Epithelial cell of proximal tubule (primary cell): Measurements from ENCODE around the gene TXNRD1. TPM values are rescaled to one million over a fixed set of nuclear protein-coding genes. Genes with fewer than 3 reads are reported as not detected.
A peak's percentile ranks its signal among the peaks of the same experiment; 100 is the strongest.
"Not testable (repeated sequence)": the region's sequence is repeated elsewhere in the genome, so short reads cannot be mapped to it uniquely, and the experiment has no call there.

Source experiments
- DNase-seq: peaks from one replicate; pipeline ENCODE4 v3.0.0-alpha.2; 2011; ENCODE audit warnings: low read depth
- H3K4me3 ChIP-seq: 2 replicates; pipeline ENCODE4 v1.5.1; 2011; ENCODE audit warnings: low read depth, mild to moderate bottlenecking, low read length
- total RNA-seq: library from RNA; depleted of rRNA; stranded (reverse); fragments of >200 nt; gene quantifications from 2 replicates; pipeline ENCODE4 v1.2.3, GENCODE V29; 2015
- TF ChIP-seq, protein P1 (sequence below): conservative IDR thresholded peaks from 2 replicates; pipeline ENCODE4 v1.5.1; 2012; ENCODE audit warnings: low read depth, mild to moderate bottlenecking, low read length

Gene TXNRD1
- total RNA-seq, 1 donor from 2014 or later, result 268 TPM

DNA sequence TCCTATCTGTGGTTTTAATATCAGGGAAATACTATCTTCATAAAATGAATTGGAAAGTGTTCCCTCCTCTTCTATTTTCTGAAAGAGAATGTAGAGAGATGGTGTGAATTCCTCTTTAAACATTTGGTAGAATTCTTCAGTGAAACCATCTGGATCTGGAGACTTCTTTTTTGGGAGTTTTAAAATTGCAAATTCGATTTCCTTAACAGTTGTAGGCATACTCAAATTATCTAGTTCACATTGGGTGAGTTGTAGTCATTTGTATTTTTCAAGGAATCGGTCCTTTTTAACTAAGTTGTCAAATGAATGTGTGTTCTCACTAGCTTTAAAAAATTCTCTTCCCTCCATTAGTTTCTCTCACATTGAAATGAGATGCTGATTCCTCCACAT is 165.8 kb downstream of the TXNRD1 start:
- TF ChIP-seq, protein P1, sequence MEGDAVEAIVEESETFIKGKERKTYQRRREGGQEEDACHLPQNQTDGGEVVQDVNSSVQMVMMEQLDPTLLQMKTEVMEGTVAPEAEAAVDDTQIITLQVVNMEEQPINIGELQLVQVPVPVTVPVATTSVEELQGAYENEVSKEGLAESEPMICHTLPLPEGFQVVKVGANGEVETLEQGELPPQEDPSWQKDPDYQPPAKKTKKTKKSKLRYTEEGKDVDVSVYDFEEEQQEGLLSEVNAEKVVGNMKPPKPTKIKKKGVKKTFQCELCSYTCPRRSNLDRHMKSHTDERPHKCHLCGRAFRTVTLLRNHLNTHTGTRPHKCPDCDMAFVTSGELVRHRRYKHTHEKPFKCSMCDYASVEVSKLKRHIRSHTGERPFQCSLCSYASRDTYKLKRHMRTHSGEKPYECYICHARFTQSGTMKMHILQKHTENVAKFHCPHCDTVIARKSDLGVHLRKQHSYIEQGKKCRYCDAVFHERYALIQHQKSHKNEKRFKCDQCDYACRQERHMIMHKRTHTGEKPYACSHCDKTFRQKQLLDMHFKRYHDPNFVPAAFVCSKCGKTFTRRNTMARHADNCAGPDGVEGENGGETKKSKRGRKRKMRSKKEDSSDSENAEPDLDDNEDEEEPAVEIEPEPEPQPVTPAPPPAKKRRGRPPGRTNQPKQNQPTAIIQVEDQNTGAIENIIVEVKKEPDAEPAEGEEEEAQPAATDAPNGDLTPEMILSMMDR, result no peak
- no peak for DNase-seq
- H3K4me3 ChIP-seq, result no peak overlapping the region

DNA sequence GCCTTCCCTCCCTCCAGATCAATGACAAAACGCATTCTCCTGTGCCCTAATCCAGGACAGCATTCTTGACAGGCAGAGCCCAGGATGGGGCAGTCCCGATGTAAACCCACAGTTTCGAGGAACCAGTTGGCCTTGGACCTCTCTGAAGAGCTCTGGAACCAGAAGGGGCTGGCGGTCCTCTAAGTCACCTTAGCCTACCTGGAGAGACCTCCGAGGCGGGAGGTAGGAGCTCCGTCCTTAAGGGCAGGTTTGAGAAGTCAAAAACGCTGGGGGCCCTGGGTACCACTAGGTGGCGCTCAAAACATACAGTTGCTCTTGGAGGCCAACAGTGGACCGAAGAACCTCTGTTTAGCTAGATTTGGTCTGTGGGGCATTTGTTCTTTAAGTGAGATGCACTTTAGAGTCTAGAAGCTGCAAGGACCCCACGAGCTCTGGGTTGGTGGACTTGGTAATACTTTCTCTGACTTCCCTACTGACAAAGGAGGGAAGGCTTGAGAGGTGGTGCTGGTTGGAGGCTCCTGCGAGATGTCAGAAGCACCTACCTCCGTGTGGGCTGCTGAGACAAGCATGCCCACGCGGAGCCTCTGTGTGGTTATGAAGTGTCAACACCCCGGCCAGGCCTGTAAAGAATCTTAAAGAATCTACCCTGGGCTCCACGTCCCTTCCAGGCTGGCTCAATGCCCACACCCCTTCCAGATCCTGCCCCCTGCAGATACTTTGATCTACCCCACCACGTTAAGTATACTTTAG is 166.3 kb downstream of the TXNRD1 start:
- TF ChIP-seq, protein P1, result peak; percentile 99
- DNase-seq, result peak; percentile 27
- no peak overlapping the region for H3K4me3 ChIP-seq

DNA sequence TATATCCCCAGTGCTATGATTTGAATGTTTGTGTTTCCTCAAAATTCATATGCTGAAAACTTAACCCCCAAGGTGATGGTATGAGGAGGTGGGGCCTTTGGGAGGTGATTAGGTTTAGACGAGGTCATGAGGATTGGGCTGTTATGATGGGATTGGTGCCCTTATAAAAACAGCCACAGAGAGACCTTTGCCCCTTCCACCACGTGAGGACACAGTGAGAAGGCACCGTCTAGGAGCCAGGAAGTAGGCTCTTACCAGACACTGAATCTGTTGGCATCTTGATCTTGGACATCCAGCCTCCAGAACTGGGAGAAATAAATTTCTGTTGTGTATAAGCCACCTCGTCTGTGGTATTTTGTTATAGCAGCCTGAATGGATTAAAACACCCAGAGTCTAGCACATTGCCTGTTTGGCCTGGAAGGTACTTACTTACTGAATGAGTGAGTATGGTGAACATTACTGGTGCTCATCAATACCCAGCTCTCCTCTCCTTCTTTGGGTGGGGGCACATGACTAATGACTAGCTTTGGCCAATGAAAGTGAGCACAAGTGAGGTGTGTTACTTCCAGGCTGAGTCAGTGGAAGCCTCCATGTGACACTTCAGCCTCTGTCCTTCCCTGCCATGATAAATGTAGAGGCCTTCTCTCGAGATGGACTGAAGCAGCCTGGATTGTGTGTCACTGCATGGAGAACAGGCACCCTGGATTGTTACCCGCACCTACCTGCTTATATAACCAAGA is 168.7 kb downstream of the TXNRD1 start:
- no peak for DNase-seq
- H3K4me3 ChIP-seq, result no peak overlapping the region
- TF ChIP-seq, protein P1, result no peak

DNA sequence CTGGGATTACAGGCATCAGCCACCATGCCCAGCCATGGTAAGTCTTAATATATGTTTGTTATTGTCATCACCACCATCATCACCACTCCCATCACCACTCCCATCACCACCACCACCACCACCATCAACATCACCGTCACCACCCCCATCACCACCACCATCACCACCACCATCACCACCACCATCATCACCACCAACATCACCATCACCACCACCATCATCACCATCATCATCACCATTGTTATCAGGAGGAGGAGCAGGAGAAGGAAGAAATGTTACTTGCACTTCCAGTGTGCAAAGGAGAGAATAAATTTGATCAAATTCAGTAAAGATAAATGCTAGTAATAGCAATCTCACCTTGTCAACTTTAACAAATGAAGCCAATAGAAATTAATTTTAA is 169.9 kb downstream of the TXNRD1 start:
- TF ChIP-seq, protein P1, result no peak
- no peak overlapping the region for H3K4me3 ChIP-seq
- DNase-seq, result no peak

DNA sequence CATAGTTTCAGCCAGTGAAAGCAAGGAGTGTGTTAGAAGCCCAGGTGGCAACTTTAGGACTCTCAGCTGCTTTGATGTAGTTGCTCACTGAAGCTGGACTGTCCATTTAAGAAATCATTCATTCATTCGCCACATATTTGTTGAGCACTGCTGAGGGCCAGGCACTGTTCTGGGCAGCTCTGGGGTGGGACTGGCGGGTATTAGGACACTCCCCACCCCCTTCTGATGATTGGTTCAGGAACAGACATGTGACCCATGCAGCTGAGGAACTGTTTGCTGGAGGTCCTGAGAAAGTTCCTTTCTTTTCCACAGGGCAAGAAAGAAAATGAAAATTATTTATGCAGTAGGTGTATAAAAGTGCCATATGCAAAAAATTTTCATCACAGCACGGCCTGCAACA is 170.9 kb downstream of the TXNRD1 start:
- no peak overlapping the region for H3K4me3 ChIP-seq
- TF ChIP-seq, protein P1, result no peak
- DNase-seq, result no peak

DNA sequence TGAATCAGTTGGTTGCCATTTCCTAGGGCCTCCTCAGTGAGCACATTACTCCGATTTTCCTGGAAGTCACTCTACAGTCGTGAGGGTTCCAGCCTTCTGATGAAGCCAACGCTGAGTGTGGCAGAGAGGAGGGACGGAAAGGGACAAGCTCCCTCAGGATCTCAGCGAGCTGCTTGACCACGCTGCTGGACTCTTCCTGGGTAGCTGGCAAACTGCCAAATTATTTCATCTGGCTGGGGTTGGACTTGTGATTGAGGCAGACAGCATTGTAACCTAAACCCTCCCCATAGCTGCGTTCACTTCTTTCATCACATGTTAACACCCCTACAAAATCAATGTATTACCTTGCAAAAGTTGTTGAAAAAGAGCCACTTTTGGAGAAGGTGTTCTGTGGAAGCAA is 171.6 kb downstream of the TXNRD1 start:
- DNase-seq, result no peak
- TF ChIP-seq, protein P1, result no peak
- no peak overlapping the region for H3K4me3 ChIP-seq

DNA sequence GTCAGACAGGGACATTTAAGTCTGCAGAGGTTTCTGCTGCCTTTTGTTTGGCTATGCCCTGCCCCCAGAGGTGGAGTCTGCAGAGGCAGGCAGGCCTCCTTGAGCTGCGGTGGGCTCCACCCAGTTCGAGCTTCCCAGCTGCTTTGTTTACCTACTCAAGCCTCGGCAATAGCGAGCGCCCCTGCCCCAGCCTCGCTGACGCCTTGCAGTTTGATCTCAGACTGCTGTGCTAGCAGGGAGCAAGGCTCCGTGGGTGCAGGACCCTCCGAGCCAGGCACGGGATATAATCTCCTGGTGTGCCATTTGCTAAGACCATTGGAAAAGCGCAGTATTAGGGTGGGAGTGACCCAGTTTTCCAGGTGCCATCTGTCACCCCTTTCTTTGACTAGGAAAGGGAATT is 178.5 kb downstream of the TXNRD1 start:
- H3K4me3 ChIP-seq, DNase-seq: not testable (repeated sequence)

Other genes with a start within 250 kb of the TXNRD1 start
- 18.9 and 29.4 TPM in 2 replicates for gene TDG, start 249.9 kb upstream of the TXNRD1 start, total RNA-seq
- 0.46 and 2.0 TPM in 2 replicates for gene GLT8D2, start 165.6 kb upstream of the TXNRD1 start, total RNA-seq
- gene HCFC2, start 151.2 kb upstream of the TXNRD1 start, total RNA-seq, result 3.5 and 6.1 TPM in 2 replicates
- 16.1 and 19.3 TPM in 2 replicates for gene NFYB, start 77.6 kb upstream of the TXNRD1 start, total RNA-seq
- gene EID3, start 88.0 kb downstream of the TXNRD1 start, total RNA-seq, result 1.1 and 1.3 TPM in 2 replicates
- 33.8 and 44.3 TPM in 2 replicates for gene CHST11, start 241.2 kb downstream of the TXNRD1 start, total RNA-seq